ENCODE results near the gene FIS1.
"Not testable (repeated sequence)": the region's sequence is repeated elsewhere in the genome, so short reads cannot be mapped to it uniquely, and the experiment has no call there.

The FIS1 gene

DNA sequence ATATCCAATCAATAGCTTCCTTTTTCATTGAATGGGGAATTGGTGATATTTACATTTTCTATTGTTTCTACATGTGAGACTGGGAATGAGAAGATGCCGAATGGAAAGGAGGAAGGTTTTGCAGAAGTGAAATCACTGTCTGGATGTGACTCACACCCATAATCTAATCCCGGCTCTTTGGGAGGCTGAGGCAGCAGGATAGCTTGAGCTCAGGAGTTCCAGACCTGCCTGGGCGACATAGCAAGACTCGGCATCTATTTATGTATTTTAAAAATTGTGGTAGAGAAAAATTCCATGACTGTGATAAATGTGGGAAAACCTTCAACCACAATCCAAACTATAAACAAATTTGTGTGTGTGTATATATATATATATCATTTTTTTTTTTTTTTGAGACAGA is 10.9 kb upstream of the FIS1 start:
- DNase-seq, result peak in 3 of 4 experiments; percentile 11 to 47 (median 37)

DNA sequence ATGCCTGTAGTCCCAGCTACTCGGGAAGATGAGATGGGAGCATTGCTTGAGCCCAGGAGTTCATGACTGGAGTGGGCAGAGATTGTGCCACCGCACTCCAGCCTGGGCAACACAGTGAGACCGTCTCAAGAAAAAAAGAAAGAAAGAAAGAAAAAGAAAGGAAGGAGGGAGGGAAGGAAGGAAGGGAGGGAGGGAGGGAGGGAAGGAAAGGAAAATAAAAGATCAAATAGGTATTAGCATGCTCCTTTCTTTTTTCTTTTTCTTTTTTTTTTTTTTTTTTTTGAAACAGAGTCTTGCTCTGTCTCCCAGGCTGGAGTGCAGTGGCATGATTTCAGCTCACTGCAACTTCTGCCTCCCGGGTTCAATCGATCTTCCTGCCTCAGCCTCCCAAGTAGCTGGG is 8.3 kb upstream of the FIS1 start:
- not testable (repeated sequence) for DNase-seq

- DNase-seq, result peak; percentile 98 to 100 (median 99)
Observed at GRCh38 chr7:101251871-101252659, 7.2 kb upstream of the FIS1 start.

DNA sequence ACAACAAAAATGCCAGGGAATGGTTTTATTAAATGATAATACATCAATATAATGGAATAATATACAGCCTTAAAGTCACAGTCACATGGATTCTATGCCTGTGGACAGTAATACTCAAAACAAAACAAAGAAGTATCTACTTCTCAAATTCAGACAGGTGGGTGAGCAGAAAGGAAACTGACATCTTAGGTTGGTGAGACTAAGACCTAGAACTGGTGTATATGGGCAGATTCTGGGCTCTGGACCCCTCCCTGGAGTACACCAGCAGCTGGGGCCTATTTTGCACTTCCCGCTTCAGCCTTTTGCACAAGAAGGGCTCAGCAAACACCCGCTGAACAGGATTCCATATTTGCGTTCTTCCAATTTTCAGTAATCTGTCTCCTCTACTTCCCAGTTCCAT is 5.4 kb upstream of the FIS1 start:
- DNase-seq, result no peak

DNA sequence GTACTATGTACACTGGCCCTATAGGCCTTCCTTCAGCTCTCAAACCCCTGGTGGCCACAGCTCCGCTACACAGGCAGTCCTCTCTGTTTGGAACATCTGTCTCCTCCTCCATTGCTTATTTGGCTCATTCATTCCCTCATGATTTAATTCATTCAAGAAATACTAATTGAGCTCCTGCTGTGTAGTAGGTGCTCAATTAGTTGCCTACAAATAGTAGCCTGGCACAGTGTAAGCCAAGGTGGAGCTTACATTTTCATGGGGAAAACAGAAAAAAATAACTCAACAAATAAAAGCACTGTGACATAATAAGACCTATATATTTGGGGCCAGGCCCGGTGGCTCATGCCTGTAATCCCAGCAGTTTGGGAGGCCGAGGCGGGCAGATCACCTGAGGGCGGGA is 3.4 kb upstream of the FIS1 start:
- no peak for DNase-seq

DNA sequence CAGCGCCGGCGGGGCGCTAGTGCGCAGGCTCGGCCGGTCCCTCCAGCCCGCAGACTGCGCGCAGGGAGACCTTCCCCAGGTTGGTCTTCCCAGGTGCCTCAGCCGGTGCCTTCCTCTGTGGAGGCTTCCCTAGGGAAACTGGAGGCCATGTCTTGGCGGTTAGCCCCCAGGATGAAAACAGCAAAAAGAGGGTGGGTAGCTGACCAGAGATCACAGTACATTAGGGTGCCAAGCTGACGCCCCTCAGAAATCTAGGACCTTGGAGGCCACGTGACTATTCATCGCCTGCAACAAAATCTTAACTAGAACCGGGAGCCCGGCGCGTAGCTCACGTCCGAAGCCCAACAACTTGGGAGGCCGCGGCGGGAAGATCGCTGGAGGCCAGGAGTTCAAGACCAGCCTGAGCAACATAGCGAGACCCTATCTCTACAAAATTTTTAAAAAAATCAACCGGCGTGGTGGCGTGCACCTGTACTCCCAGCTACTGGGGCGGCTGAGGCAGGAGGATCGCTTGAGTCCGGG is 327 bp upstream of the FIS1 start:
- DNase-seq, result no peak

GRCh38 chr7:101243646-101244374 is 1.1 kb downstream of the FIS1 start:
- DNase-seq, result peak; percentile 19 to 60 (median 48)

DNA sequence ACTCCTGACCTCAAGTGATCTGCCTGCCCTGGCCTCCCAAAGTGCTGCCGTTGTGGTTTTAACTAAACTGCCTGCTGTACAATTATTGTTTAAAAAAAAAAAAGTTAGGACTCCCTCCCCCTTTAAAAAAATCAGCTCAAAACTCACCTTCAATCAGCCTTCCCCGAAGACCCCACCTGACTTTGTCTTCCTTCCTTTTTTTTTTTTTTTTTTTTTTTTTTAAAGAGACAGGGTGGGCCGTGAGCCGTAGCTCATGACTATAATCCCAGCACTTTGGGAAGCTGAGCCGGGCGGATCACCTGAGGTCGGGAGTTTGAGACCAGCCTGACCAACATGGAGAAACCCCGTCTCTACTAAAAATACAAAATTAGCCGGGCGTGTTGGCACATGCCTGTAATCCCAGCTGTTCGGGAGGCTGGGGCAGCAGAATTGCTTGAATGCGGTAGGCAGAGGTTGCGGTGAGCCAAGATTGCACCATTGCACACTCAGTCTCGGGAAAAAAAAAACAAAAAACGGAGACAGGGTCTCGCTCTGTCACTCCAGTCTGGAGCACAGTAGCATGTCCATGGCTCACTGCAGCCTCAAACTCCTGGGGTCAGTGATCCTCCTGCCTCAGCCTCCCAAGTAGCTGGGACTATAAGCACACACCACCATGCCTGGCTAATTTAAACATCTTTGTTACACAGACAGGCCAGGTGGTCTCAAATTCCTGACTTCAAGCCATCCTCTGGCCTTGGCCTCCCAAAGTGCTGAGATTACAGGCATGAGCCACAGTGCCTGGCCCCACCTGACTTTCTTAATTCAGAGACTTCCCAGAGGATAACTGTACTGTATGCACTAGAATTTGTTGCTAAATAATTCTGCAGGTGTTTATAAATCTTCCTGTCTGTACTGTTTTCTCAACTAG is 3.2 kb downstream of the FIS1 start:
- no peak for DNase-seq

- DNase-seq, result peak; percentile 68 to 84 (median 76)
Observed at GRCh38 chr7:101241015-101241363, 3.9 kb downstream of the FIS1 start.

DNA sequence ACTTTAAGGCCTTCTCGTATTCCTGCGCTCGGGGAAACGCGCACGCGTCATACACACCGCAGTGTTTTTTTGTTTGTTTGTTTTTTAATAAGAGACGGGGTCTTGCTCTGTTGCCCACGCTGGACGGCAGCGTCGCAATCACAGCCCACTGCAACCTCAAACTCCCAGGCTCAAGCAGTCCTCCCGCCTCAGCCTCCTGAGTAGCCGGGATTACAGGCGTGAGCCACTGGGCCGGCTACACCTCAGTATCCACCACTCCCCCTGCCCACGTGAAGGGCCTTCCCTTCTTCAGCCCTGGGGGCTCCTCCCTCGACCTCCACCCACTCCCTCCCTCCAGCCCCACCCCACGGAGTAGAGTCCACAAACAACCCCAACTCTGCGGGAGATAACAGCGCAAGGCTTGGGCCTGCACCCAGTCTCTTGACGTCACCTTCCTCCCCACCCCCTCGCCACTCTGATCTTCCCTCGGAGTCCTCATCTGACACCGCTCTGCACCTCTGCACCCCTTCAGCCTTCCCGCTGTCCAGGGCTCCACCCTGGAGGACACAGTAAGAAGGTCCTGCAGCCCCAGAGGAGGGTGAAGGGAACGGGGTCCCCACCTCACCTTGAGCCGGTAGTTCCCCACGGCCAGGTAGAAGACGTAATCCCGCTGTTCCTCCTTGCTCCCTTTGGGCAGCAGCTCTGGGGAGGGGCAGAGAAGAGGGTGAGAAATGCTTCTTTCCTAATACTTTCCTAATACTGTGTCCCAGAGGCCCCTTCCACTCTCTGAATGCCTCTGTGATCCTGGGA is 4.5 kb downstream of the FIS1 start:
- DNase-seq, result no peak

DNA sequence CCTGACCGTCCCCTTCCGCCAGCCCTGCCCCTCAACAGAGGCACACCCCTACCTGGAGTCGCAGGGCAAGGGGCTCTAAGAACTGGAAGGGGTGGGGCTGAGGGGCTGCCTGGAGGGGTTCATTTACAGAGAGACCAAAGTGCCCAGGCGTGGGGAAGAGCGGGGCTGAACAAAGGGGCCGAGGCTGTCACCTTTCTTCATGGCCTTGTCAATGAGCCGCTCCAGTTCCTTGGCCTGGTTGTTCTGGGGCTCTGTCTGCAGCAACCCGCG is 5.0 kb downstream of the FIS1 start:
- DNase-seq, result no peak

GRCh38 chr7:101239191-101239950 is 5.5 kb downstream of the FIS1 start:
- peak in 2 of 4 experiments; percentile 12 to 13 for DNase-seq

DNA sequence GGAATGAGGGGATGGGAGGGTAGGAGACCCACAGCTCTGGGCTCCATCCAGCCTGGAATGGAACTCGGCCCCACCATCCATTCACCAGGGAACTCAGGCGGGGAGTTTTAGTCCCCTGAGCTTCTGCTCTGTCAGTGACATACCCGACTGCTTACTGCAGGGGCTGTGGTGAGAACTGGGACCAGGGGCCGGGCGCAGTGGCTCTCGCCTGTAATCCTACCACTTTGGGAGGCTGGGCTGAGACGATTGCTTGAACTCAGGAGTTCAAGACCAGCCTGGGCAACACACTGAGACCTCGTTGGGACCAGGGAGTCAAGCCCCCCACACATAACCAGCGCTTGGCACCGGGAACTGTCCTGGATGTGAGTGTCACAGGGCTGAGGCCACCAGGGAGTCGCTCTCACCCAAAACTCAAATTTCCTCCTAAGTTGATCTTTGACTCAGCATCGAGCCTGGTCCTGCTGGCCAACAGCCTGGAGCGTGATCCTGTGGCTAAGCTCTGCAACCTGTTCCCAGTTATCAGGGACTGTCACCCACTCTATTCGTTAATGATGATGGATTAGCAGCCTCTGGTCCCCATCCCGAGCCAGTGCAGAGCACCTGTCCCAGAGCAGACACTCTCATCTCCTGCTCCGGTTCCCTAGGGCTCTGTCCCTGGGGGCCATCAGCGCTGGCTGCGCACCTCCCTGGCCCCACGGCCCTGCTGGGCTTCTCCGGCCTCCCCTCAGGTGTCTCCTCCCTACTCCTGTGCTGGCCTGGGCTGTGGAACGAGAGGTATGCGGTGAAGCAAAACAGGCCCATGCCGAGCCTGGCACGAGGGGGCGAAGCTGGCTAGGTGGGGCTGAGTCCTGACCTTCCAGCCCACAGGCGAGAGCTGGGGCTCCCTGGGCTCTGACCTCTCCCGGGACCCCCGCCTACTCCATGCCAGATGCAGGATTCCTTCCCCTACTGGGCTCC is 6.4 kb downstream of the FIS1 start:
- DNase-seq, result no peak

DNA sequence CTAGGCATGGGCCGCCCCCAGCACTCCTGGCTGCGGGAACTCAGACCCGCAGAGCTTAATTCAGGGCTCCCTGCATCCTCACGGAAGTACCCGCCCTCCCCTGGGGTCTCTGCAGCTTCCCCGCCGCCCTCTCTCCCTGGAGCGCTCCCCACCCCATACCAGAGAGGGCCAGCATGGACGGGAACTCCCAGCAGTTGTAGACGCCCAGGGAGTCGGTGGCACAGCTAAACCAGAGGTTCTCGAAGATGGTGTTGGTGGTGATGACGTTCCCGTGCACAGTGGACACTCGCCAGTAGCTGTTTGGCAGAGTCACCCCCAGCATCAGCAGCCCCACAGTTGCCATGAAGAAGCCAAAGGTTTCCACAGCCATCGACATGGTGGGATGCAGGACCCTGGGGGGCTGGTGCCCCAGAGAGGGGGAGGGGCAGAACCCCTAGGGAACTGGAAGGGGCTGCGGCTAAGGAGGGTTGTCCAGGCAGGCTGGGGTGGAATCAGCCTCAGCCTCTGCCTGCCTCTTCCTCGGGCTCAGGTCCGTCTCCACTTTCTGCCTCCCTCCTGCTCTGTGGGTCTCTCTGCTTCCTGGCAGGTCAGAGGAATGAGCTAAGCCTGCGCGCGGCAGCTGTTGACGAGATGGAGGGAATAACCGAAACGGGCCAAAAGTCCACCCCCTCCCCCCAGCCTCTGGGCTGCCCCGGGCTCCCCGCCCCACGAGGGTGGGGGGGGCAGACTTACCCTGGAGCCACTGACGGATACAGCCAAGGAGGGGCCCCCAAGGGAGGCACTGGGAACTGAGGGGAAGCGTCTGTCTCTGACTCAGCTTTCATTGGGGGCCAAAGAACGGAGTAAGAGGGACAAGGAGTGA is 7.4 kb downstream of the FIS1 start, which contains the start of gene CLDN15:
CLDN15 (minus strand) TSS at position 597 of the 862 bp plus-strand sequence; CDS start at position 376, 221 bp downstream.
- DNase-seq, result no peak

- no peak for DNase-seq
Observed at GRCh38 chr7:101236292-101236835, 8.5 kb downstream of the FIS1 start.

DNA sequence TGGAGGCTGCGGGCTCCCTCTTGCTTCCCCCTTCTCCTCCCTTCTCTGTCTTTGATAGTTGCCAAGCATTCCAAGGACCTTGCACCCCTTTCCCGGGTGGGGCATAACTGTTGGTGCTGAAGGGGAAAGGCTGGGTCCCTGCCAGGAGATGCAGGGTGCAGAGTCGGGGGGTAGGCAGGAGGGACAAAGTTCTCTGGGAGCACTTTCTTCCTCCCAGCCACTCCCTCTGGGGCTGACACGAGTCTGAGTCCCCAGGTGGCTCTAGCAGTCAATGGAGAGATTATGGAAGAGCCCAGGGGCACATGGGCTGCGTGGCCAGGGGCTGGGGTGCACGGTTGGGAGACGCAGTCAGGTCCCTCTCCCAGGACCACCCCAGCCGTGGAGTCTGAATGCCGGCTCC is 9.4 kb downstream of the FIS1 start:
- no peak for DNase-seq

DNA sequence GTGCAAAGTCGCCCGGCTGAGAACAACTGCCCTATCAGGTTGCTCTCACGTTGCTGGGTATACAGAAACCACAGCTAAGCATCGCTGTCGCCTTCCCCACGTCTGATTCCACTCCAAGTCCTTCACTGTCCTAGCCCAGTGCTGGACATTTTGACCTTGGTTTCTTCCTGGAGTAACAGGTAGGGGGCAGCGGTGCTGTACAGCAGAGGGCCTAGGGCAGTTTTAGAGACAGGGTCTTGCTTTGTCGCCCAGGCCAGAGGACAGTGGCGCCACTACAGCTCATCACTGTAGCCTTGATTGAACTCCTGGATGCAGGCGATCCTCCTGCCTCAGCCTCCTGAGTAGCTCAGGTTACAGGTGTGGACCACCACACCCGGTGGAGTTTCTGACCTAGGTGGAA is 9.8 kb downstream of the FIS1 start:
- peak in 3 of 4 experiments; percentile 47 to 64 (median 50) for DNase-seq

- no peak for DNase-seq
Observed at GRCh38 chr7:101234636-101235035, 10.2 kb downstream of the FIS1 start.

Measured in suppressor macrophage (primary cell).